GM21576 (cell line): ENCODE measurements around the gene PRKAR1B.

ENCODE experiments used
- ATAC-seq: cut with Tn5 transposase; IDR thresholded peaks from one replicate; pipeline ENCODE4 v1.9.1; 2021; ENCODE audit warnings: mild to moderate bottlenecking, moderate library complexity; ENCODE audit not compliant: unreplicated experiment

The PRKAR1B gene

GRCh38 chr7:725223-726005 lies 1.7 kb downstream of the PRKAR1B start:
- ATAC-seq: no peak

- ATAC-seq: no peak
These were observed 2.8 kb downstream of the PRKAR1B start for GRCh38 chr7:724298-724697.

- no peak for ATAC-seq
These were observed 3.5 kb downstream of the PRKAR1B start for GRCh38 chr7:723541-723940.

GRCh38 chr7:721619-722248 lies 5.3 kb downstream of the PRKAR1B start:
- ATAC-seq: no peak

GRCh38 chr7:716636-717035 lies 10.4 kb downstream of the PRKAR1B start:
- no peak for ATAC-seq

- ATAC-seq: no peak
These were observed 10.9 kb downstream of the PRKAR1B start for GRCh38 chr7:716222-716621.

GRCh38 chr7:714251-714671 lies 12.8 kb downstream of the PRKAR1B start:
- ATAC-seq: no peak

GRCh38 chr7:713488-714230 lies 13.4 kb downstream of the PRKAR1B start:
- no peak for ATAC-seq

GRCh38 chr7:713139-713457 lies 14.0 kb downstream of the PRKAR1B start:
- no peak for ATAC-seq

- no peak for ATAC-seq
These were observed 14.5 kb downstream of the PRKAR1B start for GRCh38 chr7:712381-713138.

- no peak for ATAC-seq
These were observed 15.1 kb downstream of the PRKAR1B start for GRCh38 chr7:711922-712380.

- no peak for ATAC-seq
These were observed 15.8 kb downstream of the PRKAR1B start for GRCh38 chr7:711093-711921.

GRCh38 chr7:710161-710560 lies 16.9 kb downstream of the PRKAR1B start:
- no peak for ATAC-seq

GRCh38 chr7:707296-708000 lies 19.6 kb downstream of the PRKAR1B start:
- ATAC-seq: no peak

GRCh38 chr7:706721-707120 lies 20.4 kb downstream of the PRKAR1B start:
- no peak for ATAC-seq

GRCh38 chr7:703049-703448 lies 24.0 kb downstream of the PRKAR1B start:
- no peak for ATAC-seq

- no peak for ATAC-seq
These were observed 25.9 kb downstream of the PRKAR1B start for GRCh38 chr7:701086-701671.

- no peak for ATAC-seq
These were observed 27.5 kb downstream of the PRKAR1B start for GRCh38 chr7:699476-700170.
